Liver (tissue), 9 donors: Measurements from ENCODE around the gene PTPRN2. TPM values are rescaled to one million over a fixed set of nuclear protein-coding genes. Genes with fewer than 3 reads are reported as not detected.

Experiments
- DNase-seq: peaks from one replicate; pipeline ENCODE4 v3.0.0-alpha.2; 2017; ENCODE audit warnings: low spot score
- H3K27ac ChIP-seq, 2 donors: one replicate each; pipeline ENCODE4 v1.7.0; 2013; ENCODE audit warnings: inconsistent platforms in 2 of 2, low read length in 2 of 2, control low read depth in 1 of 2, low read depth in 1 of 2, mild to moderate bottlenecking in 1 of 2
- H3K27me3 ChIP-seq, 4 donors: one replicate each; pipeline versions ENCODE4 v1.6.1 to v1.7.0; 2013; ENCODE audit warnings: low read length in 3 of 4, inconsistent platforms in 1 of 4, mild to moderate bottlenecking in 1 of 4, moderate library complexity in 1 of 4; ENCODE audit not compliant: control insufficient read depth in 4 of 4, insufficient read depth in 4 of 4
- H3K36me3 ChIP-seq, 4 donors: one replicate each; pipeline versions ENCODE4 v1.6.1 to v1.7.0; 2013; ENCODE audit warnings: low read length in 3 of 4, mild to moderate bottlenecking in 3 of 4, low read depth in 1 of 4, moderate library complexity in 1 of 4; ENCODE audit not compliant: control insufficient read depth in 4 of 4, insufficient read depth in 3 of 4
- H3K4me1 ChIP-seq, 4 donors: one replicate each; pipeline versions ENCODE4 v1.6.1 to v1.7.0; 2013; ENCODE audit warnings: low read length in 3 of 4, mild to moderate bottlenecking in 3 of 4, moderate library complexity in 1 of 4; ENCODE audit not compliant: control insufficient read depth in 4 of 4, insufficient read depth in 4 of 4
- H3K4me3 ChIP-seq, 3 donors: one replicate each; pipeline versions ENCODE4 v1.6.1 to v1.7.0; 2013; ENCODE audit warnings: low read length in 3 of 3, control low read depth in 1 of 3, low read depth in 1 of 3, mild to moderate bottlenecking in 1 of 3
- H3K9ac ChIP-seq, 2 donors: one replicate each; pipeline ENCODE4 v1.7.0; 2013; ENCODE audit warnings: low read length in 2 of 2, mild to moderate bottlenecking in 2 of 2, moderate library complexity in 2 of 2, control low read depth in 1 of 2, low read depth in 1 of 2
- H3K9me3 ChIP-seq, 4 donors: one replicate each; pipeline versions ENCODE4 v1.6.1 to v1.7.0; 2013; ENCODE audit warnings: low read length in 3 of 4; ENCODE audit not compliant: control insufficient read depth in 4 of 4
- EGR1 ChIP-seq, 2 donors: IDR thresholded peaks; 2 replicates each; pipeline ENCODE4 v1.6.1; 2016 to 2018; ENCODE audit warnings: antibody characterized with exemption in 2 of 2, low read depth in 2 of 2
- FOXA1 ChIP-seq: IDR thresholded peaks from 2 replicates; pipeline ENCODE4 v1.6.1; 2016; ENCODE audit warnings: antibody characterized with exemption
- FOXA2 ChIP-seq: IDR thresholded peaks from 2 replicates; pipeline ENCODE4 v1.6.1; 2016; ENCODE audit warnings: antibody characterized with exemption
- GABPA ChIP-seq, 2 donors: IDR thresholded peaks in 1 of 2; conservative IDR thresholded peaks in 1 of 2; 2 replicates each; pipeline ENCODE4 v1.6.1; 2016; ENCODE audit warnings: antibody characterized with exemption in 2 of 2, mild to moderate bottlenecking in 1 of 2, moderate library complexity in 1 of 2
- HNF4A ChIP-seq, 2 donors: conservative IDR thresholded peaks; 2 replicates each; pipeline ENCODE4 v1.6.1; 2016; ENCODE audit warnings: antibody characterized with exemption in 2 of 2, mild to moderate bottlenecking in 2 of 2
- HNF4G ChIP-seq: IDR thresholded peaks from 2 replicates; pipeline ENCODE4 v1.6.1; 2016; ENCODE audit warnings: antibody characterized with exemption
- JUND ChIP-seq, 2 donors: IDR thresholded peaks; 2 replicates each; pipeline ENCODE4 v1.6.1; 2016; ENCODE audit warnings: antibody characterized with exemption in 2 of 2
- MAX ChIP-seq: IDR thresholded peaks from 2 replicates; pipeline ENCODE4 v1.6.1; 2016; ENCODE audit warnings: antibody characterized with exemption
- NR2F2 ChIP-seq: IDR thresholded peaks from 2 replicates; pipeline ENCODE4 v1.6.1; 2016; ENCODE audit warnings: antibody characterized with exemption
- RAD21 ChIP-seq, 2 donors: IDR thresholded peaks; 2 replicates each; pipeline ENCODE4 v1.6.1; 2016; ENCODE audit warnings: antibody characterized with exemption in 2 of 2, mild to moderate bottlenecking in 2 of 2
- REST ChIP-seq: IDR thresholded peaks from 2 replicates; pipeline ENCODE4 v1.6.1; 2016; ENCODE audit warnings: antibody characterized with exemption, mild to moderate bottlenecking
- RXRA ChIP-seq, 2 donors: IDR thresholded peaks; 2 replicates each; pipeline ENCODE4 v1.6.1; 2017 to 2018; ENCODE audit warnings: antibody characterized with exemption in 2 of 2, mild to moderate bottlenecking in 1 of 2
- SP1 ChIP-seq: IDR thresholded peaks from 2 replicates; pipeline ENCODE4 v1.6.1; 2018; ENCODE audit warnings: antibody characterized with exemption, mild to moderate bottlenecking
- TAF1 ChIP-seq: conservative IDR thresholded peaks from 2 replicates; pipeline ENCODE4 v1.6.1; 2016; ENCODE audit warnings: antibody characterized with exemption, mild to moderate bottlenecking
- YY1 ChIP-seq: IDR thresholded peaks from 2 replicates; pipeline ENCODE4 v1.6.1; 2016; ENCODE audit warnings: antibody characterized with exemption, mild to moderate bottlenecking
- ZBTB33 ChIP-seq: IDR thresholded peaks from 2 replicates; pipeline ENCODE4 v1.6.1; 2016; ENCODE audit warnings: antibody characterized with exemption
- WGBS: extraction: QIAGEN DNeasy Blood & Tissue Kit; methylation state at CpG from one replicate; pipeline ENCODE4 v1.1.7; 2013; 5-methylcytosine and 5-hydroxymethylcytosine counted together
- polyA plus RNA-seq, 2 donors: library from polyadenylated mRNA; stranded (reverse) in 1 of 2; unstranded in 1 of 2; fragments of 200-250 nt in 1 of 2; fragments of >200 nt in 1 of 2; fragmentation: Nextera tagmentation in 1 of 2; extraction: Ambion mirVana in 1 of 2; gene quantifications; one replicate each; pipeline versions ENCODE4 v1.2.1 to v1.2.3, GENCODE V29; 2013 to 2015
- total RNA-seq, 2 donors: library from RNA; depleted of rRNA; stranded (reverse); fragments of >200 nt; gene quantifications; one replicate each; pipeline ENCODE4 v1.2.3, GENCODE V29; 2014
- TF ChIP-seq, protein P1 (sequence below): fragments of 150-350 bp; IDR thresholded peaks from 2 replicates; pipeline ENCODE4 v1.5.1; 2017; ENCODE audit warnings: improper control_type of control experiment, low read depth, low read length; ENCODE audit not compliant: missing input control
- TF ChIP-seq, protein P2 (sequence below): IDR thresholded peaks from 2 replicates; pipeline ENCODE4 v1.6.1; 2016; ENCODE audit warnings: antibody characterized with exemption
- donor health status: healthy.
- donor health status: healthy.
- donor health status: healthy.
- donor health status: healthy.
- donor health status: healthy.

The PTPRN2 gene
- total and polyA plus RNA-seq, 4 donors = 0.75 to 1.9 (median 1.1) TPM

GRCh38 chr7:157849726-157850125 lies 737.9 kb downstream of the PTPRN2 start:
- no peak overlapping the region for H3K27ac ChIP-seq
- DNase-seq = no peak
- no peaks in the 10 kb centered on the region for H3K36me3 ChIP-seq
- no peak overlapping the region for H3K4me3 ChIP-seq
- peaks cover 0 to 16% (median 7%) of the 10 kb centered on the region in 4 donors for H3K4me1 ChIP-seq
- H3K27me3 ChIP-seq = no peaks in the 10 kb centered on the region
- 86% methylated on average over 10 of the region's 10 CpGs for WGBS
- TF ChIP-seq REST = no peak
- no peak for TF ChIP-seq SP1
- TF ChIP-seq TAF1 = no peak
- TF ChIP-seq MAX = no peak
- TF ChIP-seq RAD21 (IDR thresholded peaks at IDR 0.05) = no peak
- TF ChIP-seq FOXA2 = no peak
- TF ChIP-seq NR2F2 = no peak
- TF ChIP-seq HNF4A (conservative IDR thresholded peaks at IDR 0.05) = no peak
- TF ChIP-seq, protein P1, sequence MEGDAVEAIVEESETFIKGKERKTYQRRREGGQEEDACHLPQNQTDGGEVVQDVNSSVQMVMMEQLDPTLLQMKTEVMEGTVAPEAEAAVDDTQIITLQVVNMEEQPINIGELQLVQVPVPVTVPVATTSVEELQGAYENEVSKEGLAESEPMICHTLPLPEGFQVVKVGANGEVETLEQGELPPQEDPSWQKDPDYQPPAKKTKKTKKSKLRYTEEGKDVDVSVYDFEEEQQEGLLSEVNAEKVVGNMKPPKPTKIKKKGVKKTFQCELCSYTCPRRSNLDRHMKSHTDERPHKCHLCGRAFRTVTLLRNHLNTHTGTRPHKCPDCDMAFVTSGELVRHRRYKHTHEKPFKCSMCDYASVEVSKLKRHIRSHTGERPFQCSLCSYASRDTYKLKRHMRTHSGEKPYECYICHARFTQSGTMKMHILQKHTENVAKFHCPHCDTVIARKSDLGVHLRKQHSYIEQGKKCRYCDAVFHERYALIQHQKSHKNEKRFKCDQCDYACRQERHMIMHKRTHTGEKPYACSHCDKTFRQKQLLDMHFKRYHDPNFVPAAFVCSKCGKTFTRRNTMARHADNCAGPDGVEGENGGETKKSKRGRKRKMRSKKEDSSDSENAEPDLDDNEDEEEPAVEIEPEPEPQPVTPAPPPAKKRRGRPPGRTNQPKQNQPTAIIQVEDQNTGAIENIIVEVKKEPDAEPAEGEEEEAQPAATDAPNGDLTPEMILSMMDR = no peak
- no peak for TF ChIP-seq ZBTB33
- TF ChIP-seq HNF4G = no peak
- TF ChIP-seq YY1 = no peak
- no peak for TF ChIP-seq FOXA1
- TF ChIP-seq RXRA (IDR thresholded peaks at IDR 0.05) = no peak
- no peak for TF ChIP-seq GABPA (IDR thresholded peaks at IDR 0.05 in 1 of 2, conservative IDR thresholded peaks at IDR 0.05 in 1 of 2)
- TF ChIP-seq JUND (IDR thresholded peaks at IDR 0.05) = no peak
- TF ChIP-seq, protein P2, sequence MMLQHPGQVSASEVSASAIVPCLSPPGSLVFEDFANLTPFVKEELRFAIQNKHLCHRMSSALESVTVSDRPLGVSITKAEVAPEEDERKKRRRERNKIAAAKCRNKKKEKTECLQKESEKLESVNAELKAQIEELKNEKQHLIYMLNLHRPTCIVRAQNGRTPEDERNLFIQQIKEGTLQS = no peak
- H3K9ac ChIP-seq = no peak overlapping the region
- no peaks in the 10 kb centered on the region for H3K9me3 ChIP-seq

DNA sequence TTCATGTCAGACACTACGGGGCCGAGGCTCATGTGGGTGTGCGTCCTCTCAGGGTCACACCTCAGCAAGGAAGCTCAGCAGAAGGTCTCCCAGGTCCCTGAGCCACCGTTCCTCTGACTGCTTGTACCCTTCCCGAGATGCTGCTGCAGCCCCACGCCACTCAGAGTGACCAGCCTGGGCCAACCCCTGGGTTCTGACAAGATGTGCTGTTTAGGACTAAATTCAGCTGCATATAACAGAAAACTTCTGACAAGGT lies 738.4 kb downstream of the PTPRN2 start:
- no peak overlapping the region for H3K27ac ChIP-seq
- peaks cover 0 to 12% (median 5%) of the 10 kb centered on the region in 4 donors for H3K4me1 ChIP-seq
- H3K4me3 ChIP-seq = no peak overlapping the region
- 81% methylated on average over 6 of the region's 6 CpGs for WGBS
- no peak overlapping the region for H3K9ac ChIP-seq
- no peak for DNase-seq
- no peaks in the 10 kb centered on the region for H3K36me3 ChIP-seq
- H3K9me3 ChIP-seq = no peaks in the 10 kb centered on the region
- no peaks in the 10 kb centered on the region for H3K27me3 ChIP-seq
- no peak for TF ChIP-seq FOXA1
- TF ChIP-seq RXRA (IDR thresholded peaks at IDR 0.05) = no peak
- TF ChIP-seq EGR1 (IDR thresholded peaks at IDR 0.05; ENCODE audit: low read depth in 2 of 2) = no peak
- no peak for TF ChIP-seq HNF4G
- TF ChIP-seq, protein P1 = no peak
- TF ChIP-seq TAF1 = no peak
- no peak for TF ChIP-seq GABPA (IDR thresholded peaks at IDR 0.05 in 1 of 2, conservative IDR thresholded peaks at IDR 0.05 in 1 of 2)
